Measurements from ENCODE around the gene DET1.
"Not testable (repeated sequence)": the region's sequence is repeated elsewhere in the genome, so short reads cannot be mapped to it uniquely, and the experiment has no call there.

GRCh38 chr15:88559565-88559964, 13.1 kb upstream of the DET1 start:
- TF ChIP-seq CTCF (IDR thresholded peaks at IDR 0.05; ENCODE audit: low read length); EZH2 (optimal IDR thresholded peaks at IDR 0.05; ENCODE audit: low read depth, low read length); EZH2phosphoT487 (IDR thresholded peaks at IDR 0.05; ENCODE audit: low read length): not testable (repeated sequence)

Data from MM.1S (cell line).